COR-L47 (cell line): ENCODE results near the gene MCM3AP.
"Not testable (repeated sequence)": the region's sequence is repeated elsewhere in the genome, so short reads cannot be mapped to it uniquely, and the experiment has no call there.

Experiments used
- DNase-seq: peaks from one replicate; lab custom pipeline; 2025; lab: John Stamatoyannopoulos, UW

MCM3AP gene

DNA sequence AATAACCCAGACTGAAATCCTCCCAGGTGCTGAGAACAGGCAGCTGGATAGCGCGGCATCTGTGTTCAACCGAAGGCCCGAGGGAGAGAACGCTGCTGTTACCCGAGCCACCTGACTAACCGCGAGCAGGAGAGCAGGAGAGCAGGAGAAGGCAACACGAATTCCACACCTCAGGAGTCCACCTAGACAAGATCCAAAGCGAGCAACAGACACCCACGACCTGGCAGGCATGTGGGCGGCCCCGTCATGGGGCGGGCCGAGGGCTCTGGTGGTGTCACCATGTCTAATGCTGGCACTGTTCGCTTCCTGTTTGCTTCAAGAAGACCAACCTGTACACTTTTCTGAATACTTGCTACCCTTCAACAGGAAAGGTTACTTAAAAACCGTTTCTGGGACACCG, 80.2 kb downstream of the MCM3AP start:
- no peak for DNase-seq

DNA sequence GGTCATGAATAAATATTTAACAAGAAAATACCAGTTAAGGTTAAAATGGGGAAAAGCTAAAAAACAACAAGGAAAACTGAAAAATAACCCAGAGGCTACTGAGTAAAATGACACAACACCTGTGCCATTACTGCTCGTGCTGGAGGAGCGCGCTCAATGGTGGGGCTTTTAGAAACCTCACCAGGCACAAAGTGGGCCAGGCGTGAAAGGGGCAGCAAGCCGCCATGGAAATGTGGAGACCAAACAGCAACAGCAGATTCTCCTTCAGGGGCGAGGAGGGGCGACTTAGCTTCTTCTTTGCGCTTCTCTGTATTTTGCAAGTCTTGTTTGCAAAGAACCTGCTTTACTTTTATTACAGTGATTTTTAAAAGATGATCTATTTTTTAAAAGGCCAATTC, 82.2 kb downstream of the MCM3AP start:
- DNase-seq, result no peak

GRCh38 chr21:46202592-46203202, 82.7 kb downstream of the MCM3AP start:
- DNase-seq, result no peak

- not testable (repeated sequence) for DNase-seq
Measured at GRCh38 chr21:46200877-46201803, 84.3 kb downstream of the MCM3AP start.

DNA sequence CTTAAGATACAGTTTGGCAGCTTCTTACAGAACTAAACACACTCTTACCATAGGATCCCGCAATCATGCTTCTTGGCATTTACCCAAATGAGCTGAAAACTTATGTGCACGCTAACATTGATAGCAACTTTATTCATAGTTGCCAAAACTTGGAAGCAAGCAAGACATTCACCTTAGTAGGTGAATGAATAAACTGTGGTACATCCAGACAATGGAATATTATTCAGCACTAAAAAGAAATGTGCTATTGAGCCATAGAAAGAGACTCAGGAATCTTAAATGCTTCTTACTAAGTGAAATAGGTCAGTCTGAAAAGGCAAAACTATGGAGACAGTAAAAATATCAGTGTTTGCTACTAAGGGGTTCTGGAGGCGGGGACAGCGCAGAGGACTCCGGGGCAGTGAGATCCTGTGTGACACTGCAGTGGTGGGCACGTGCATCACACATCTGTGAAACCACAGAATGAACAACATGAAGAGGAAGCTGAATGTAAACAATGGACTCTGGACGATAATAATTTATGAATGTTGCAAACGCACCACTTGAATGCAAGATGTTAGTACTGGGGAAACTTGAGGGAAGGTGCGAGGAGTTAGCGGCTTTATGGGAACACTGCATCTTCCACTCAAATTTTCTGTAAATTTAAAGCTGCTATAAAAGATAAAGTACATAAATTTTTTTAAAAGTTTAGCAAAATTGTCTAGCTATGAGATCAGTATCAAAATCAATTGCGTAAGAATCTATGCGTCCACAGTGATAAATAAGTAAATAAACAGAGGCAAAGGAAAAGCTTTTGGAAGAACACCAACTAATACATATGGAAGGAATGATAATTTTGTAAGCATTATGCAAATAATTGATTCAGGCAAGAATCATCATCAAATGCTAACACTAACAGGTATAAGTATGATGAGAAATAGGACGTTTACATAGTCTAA, 85.7 kb downstream of the MCM3AP start:
- no peak for DNase-seq

DNA sequence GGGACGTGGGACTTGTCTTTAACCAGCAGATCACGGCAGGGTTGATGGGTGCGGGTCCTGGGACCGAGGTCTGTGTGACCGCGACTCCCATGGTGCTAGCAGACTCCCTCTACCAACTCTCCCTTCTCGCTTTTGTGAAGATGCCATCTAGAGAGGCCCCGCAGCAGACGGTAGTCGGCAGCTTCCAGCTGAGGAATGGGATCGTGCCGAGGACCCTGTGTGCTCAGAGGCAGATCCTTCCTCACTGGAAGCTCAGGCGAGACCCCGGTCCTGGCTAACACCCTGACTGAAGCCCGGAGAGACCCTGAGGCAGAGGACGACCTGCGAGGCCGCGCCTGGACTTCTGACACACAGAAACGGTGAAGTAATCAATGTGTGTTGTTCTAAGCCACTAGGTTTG, 88.7 kb downstream of the MCM3AP start:
- no peak for DNase-seq

DNA sequence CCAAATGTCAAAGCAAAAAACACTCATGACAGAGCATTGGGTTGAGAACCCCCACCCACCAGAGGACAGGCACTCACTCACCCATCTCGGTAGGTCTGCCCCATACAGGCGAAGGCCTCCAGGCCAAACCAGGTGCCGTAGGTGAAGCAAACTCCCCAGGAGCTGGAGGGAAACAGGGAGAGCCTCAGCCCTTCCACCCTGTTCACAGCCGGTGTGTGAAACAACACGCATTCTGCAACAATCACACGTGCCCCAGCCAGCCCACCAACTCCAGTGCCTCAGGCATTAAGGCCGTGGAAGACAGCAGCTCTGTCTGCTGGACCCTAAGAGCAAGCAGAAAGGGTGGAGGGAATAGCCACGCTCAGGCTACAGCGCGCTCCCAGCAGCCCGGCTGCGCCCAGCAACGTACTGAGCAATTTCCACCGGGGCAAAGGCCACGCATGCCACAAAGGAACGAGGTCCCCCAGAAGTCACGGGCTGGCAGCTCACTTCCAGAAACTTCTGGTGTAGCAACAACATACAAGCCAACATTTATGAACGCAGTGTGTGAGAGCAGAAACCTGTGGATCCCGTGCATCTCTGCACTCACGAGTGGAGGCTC, 89.7 kb downstream of the MCM3AP start:
- DNase-seq, result no peak

DNA sequence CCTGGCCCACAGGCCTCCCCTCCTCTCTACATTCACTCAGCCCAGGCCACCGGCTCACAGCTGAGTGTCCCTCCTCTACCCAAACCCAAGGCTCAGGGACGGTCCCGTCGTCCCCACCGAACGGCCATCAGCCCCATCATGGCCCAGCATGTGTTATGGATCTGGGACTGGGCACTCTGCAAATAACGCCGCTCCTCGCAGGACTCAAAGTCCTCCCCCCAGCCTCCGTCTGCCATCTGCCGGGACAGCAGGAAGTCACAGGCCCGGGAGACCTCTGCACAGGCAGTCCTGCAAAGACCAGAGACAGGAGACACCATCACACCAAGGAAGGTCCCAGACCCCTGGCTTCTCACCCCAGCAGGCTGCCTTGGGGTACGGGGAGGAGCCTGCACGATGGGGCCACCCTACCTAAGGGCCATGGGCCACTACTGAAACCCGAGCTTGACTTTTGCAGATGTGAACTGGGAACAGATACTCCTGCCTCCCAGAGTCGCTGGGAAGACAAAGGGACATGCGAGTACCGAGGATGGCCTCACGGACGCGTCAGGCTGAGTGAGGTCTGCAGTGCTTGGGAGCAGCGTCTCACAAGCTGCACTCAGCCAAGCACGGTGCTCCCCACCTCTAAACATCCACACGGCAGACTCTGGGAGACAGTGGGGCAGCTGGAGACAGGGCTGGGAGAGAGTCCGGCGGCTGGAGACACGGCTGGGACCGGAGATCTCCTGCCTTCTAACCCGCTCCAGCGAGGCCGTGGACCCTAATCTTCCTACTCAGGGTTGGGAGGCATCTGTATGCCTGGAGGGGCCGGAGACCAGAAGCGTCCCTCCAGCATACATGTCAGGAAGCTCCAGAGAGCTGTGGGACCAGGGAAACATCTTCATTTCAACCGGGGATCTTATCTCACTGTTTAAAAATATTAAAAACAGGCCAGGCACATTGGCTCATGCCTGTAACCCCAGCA, 90.8 kb downstream of the MCM3AP start:
- no peak for DNase-seq

GRCh38 chr21:46193829-46194373, 91.5 kb downstream of the MCM3AP start:
- DNase-seq, result no peak

DNA sequence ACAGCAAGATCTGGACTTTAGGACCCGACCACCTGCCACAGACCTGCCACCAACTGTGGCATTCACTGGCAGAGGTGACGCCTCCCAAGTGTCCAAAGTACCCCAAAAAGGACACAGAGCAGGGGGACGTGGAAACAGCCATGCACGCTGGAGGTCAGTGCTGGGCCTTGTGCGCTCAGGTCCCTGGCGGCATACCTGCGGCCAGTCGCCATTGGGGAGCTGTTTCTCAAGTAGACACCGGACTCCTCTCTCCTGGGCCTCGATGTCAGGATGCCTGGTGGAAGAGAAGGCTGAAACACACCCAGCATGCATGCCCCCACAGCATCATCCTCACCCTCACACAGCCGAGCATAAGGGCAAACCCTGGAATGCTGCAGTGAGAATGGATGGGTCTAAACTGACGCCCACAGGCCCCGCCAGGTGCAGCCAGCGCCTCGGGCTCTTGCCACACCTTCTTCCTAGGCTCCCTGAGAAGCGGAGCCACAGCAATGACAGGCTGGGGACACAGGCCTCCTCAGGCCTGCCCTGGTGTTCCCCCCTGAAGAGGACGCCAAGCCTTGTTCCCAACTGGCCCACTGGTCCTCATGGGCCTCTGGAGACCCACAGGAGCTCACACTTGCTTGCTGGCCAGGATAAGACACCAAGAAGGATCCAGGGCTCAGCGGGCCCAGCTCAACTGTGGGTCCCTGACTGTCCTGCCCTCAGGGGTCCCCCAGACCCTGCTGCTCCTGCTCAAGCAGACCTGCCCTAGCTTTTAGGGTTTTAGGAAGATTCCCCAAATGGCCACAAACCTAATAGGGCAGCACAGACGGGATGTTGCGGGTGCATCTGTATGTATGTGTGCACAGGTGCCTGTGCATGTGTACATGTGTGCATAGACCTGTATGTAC, 93.5 kb downstream of the MCM3AP start:
- no peak for DNase-seq

DNA sequence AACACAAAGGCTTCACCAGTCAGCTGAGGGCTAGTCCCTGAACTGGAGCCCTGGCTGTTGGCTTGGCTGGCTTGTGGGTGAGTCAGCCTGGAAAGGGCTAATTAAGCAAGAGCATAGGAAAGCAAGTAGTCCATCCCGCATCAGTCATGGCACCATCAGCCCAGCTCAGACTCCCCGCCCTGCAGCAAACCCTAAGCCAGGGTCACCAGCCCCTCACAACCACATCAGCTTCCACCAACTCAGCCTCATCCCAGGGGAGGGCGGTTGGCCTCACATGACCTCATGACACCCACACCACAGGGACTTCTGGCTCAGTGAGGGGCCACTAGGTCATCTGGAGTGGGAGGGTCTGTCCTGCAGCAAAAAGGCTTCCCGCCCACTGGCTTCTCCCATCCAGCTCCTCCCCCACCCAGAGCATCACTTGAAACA, 94.1 kb downstream of the MCM3AP start:
- no peak for DNase-seq

- DNase-seq, result no peak
Measured at GRCh38 chr21:46190491-46191131, 94.8 kb downstream of the MCM3AP start.

DNA sequence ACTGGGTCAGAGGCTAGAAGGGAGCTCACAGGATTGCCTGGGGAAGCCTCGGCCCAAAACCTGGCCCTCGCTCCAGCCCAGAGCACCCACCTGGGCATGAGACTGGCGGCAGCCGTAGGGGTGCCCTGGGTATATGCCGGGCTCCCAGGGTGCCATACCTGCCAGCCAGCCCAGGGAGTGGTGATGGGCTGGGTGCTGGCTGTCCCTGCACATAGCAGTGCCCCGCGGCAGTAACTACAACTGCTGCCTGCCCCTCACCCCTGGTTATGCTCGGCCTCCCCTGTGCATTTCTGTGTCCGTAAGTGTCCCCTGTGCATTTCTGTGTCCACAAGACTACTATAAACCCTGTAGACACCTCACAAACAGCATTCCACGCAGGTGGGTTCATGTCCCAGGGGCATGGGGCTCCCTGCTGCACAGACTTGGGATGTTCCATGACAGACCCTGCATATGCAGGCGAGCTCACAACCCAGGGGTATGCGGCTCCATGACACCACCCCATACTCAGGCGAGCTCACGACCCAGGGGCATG, 95.4 kb downstream of the MCM3AP start:
- no peak for DNase-seq

- no peak for DNase-seq
Measured at GRCh38 chr21:46189213-46189958, 96.0 kb downstream of the MCM3AP start.

GRCh38 chr21:46188226-46189212, 96.9 kb downstream of the MCM3AP start:
- no peak for DNase-seq

DNA sequence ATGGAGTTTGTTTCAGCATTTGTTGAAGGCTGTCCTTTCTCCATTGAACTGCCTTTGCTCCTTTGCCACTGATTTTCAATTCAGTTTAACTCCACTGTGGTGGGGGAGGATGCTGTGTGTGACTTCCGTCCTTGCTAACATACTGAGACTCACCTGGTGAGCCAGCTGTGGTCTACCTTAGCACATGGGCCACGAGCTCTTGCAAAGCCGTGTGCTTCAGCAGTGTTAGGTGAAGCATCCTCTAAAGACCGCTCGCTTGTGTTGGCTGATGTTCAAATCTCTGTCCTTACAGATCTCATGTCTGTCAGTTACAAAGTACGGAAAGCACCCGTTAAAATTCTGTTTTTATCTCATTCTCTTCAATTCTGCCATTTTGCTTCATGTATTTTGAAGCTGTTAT, 97.6 kb downstream of the MCM3AP start:
- DNase-seq, result no peak

- DNase-seq, result no peak
Measured at GRCh38 chr21:46187261-46187660, 98.2 kb downstream of the MCM3AP start.
